Endothelial cell of umbilical vein (primary cell): Measurements from ENCODE around the gene COMMD9.

Source experiments
- CTCF ChIP-seq, 2 donors: IDR thresholded peaks; 1 replicate in 1 of 2; 2 replicates in 1 of 2; pipeline ENCODE4 v1.5.1; 2011; ENCODE audit warnings: low read length in 2 of 2, mild to moderate bottlenecking in 2 of 2, moderate library complexity in 2 of 2, control low read depth in 1 of 2, inconsistent platforms in 1 of 2, low read depth in 1 of 2; ENCODE audit not compliant: insufficient read depth in 1 of 2; ENCODE audit errors: extremely low read depth in 1 of 2
- EZH2 ChIP-seq: IDR thresholded peaks from 2 replicates; pipeline ENCODE4 v1.6.1; 2012; ENCODE audit warnings: borderline replicate concordance, low read depth, mild to moderate bottlenecking, moderate library complexity, low read length, inconsistent platforms; ENCODE audit not compliant: severe bottlenecking
- FOS ChIP-seq: IDR thresholded peaks from 2 replicates; pipeline ENCODE4 v1.6.1; 2011; ENCODE audit warnings: mild to moderate bottlenecking, low read length, moderate library complexity, borderline replicate concordance; ENCODE audit not compliant: insufficient read depth
- JUN ChIP-seq: IDR thresholded peaks from 2 replicates; pipeline ENCODE4 v1.6.1; 2011; ENCODE audit warnings: borderline replicate concordance, low read depth; ENCODE audit not compliant: insufficient read length, insufficient read depth
- MAX ChIP-seq: IDR thresholded peaks from 2 replicates; pipeline ENCODE4 v1.6.1; 2011; ENCODE audit not compliant: insufficient read depth, insufficient read length
- MYC ChIP-seq: IDR thresholded peaks from one replicate; pipeline ENCODE4 v1.6.1; 2011; ENCODE audit warnings: mild to moderate bottlenecking, low read depth, low read length
- POLR2A ChIP-seq: IDR thresholded peaks from 2 replicates; pipeline ENCODE4 v1.6.1; 2012; ENCODE audit warnings: low read depth, mild to moderate bottlenecking, control low read depth, low read length
- POLR2AphosphoS5 ChIP-seq: IDR thresholded peaks from 2 replicates; pipeline ENCODE4 v1.6.1; 2012; ENCODE audit warnings: low read depth, mild to moderate bottlenecking, control low read depth, low read length, moderate library complexity; ENCODE audit not compliant: insufficient read depth

GRCh38 chr11:36228689-36229088 lies 60.5 kb downstream of the COMMD9 start:
- TF ChIP-seq EZH2 (no peak), CTCF (IDR thresholded peaks at IDR 0.05; ENCODE audit: extremely low read depth in 1 of 2, insufficient read depth in 1 of 2, low read depth in 1 of 2, low read length in 2 of 2) (no peak), POLR2AphosphoS5 (no peak), FOS (no peak), POLR2A (no peak), MAX (no peak), JUN (no peak), MYC (no peak)
